Activated effector memory CD4-positive, alpha-beta T cell treated with anti-CD3 and anti-CD28 coated beads, Interleukin-2, amount 50 U/mL, for 16 hours (primary cell): ENCODE data around the gene LSM7.

Experiments used
- DNase-seq: peaks from one replicate; pipeline ENCODE4 v3.0.0-alpha.2; 2020

Gene LSM7

GRCh38 chr19:2274931-2275535, 53.4 kb downstream of the LSM7 start:
- no peak for DNase-seq

GRCh38 chr19:2274185-2274711, 54.1 kb downstream of the LSM7 start:
- DNase-seq = no peak

- DNase-seq = peak; percentile 91
These were observed 54.8 kb downstream of the LSM7 start for GRCh38 chr19:2273356-2274184.
